ENCODE measurements around the gene SYNPR.

DNA sequence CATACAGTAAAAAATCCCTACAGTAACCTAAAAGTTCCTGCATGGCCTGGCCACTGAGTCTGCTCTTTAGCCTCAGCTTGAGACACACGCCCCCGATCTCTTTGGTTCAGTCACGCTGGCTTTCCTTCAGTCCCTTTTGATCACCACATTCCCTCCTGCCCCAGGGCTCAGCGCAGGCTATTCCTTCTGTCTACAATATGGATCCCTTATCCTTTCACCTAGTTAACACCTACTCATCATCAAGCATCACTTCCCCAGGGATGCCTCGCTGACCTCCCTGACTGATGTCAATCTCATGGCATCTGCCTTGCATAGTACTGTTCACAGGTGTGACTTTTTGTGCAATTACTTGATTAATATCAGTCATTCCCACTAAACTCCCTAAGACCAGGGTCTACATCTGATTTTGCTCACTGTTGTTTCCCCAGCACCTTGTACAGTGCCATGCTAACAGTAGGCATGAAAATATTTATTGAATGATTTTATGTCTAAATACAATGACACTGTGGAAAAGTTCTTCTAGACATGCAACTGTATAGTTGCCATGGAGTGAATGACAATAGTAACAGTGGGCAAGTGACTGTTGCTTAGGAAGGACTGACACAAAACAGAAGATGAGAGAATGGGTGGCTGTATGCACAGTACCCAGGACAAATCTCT is 374.1 kb downstream of the SYNPR start, which contains the start of gene SNTN:
- TF ChIP-seq, protein P1, sequence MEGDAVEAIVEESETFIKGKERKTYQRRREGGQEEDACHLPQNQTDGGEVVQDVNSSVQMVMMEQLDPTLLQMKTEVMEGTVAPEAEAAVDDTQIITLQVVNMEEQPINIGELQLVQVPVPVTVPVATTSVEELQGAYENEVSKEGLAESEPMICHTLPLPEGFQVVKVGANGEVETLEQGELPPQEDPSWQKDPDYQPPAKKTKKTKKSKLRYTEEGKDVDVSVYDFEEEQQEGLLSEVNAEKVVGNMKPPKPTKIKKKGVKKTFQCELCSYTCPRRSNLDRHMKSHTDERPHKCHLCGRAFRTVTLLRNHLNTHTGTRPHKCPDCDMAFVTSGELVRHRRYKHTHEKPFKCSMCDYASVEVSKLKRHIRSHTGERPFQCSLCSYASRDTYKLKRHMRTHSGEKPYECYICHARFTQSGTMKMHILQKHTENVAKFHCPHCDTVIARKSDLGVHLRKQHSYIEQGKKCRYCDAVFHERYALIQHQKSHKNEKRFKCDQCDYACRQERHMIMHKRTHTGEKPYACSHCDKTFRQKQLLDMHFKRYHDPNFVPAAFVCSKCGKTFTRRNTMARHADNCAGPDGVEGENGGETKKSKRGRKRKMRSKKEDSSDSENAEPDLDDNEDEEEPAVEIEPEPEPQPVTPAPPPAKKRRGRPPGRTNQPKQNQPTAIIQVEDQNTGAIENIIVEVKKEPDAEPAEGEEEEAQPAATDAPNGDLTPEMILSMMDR (conservative IDR thresholded peaks at IDR 0.05; ENCODE audit: low read length), result no peak
- TF ChIP-seq EZH2phosphoT487 (IDR thresholded peaks at IDR 0.05; ENCODE audit: borderline replicate concordance, low read depth, low read length), result no peak

All from OCI-LY7 (cell line).